A673 (cell line): ENCODE results near the gene ZNF362.

ENCODE experiments used
- EZH2 ChIP-seq: fragments of 200-600 bp; sonication (generic); IDR thresholded peaks from 2 replicates; pipeline ENCODE4 v1.6.1; 2017; ENCODE audit warnings: borderline replicate concordance, low read depth, mild to moderate bottlenecking, mixed read lengths, antibody characterized with exemption, low read length; ENCODE audit not compliant: poor library complexity, severe bottlenecking
- TF ChIP-seq, protein P1 (sequence below): fragments of 300-800, 200-600 bp; sonication (generic); conservative IDR thresholded peaks from 2 replicates; pipeline ENCODE4 v1.5.1; 2017; ENCODE audit warnings: low read depth, mild to moderate bottlenecking, antibody characterized with exemption, low read length, moderate library complexity, mixed read lengths

DNA sequence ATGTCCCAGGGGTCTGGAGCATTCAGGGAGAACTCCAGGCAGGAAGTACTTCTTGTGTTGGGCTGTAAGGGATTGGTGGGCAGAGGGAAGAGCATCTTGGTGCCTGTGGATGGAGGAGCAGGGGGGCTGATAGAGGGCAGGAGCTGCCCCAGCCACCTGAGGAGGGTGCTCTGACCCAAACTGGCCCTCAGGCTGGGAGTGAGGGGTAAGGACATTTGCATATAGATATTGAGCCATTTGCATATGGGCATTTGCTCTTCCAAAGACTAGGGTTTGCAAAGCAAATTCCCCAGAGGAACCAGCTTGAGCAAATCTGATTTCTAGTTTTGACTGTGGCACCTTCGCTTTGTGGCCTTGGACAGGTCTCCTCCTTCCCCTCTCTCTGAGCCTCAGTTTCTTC lies 18.2 kb downstream of the ZNF362 start:
- TF ChIP-seq, protein P1, sequence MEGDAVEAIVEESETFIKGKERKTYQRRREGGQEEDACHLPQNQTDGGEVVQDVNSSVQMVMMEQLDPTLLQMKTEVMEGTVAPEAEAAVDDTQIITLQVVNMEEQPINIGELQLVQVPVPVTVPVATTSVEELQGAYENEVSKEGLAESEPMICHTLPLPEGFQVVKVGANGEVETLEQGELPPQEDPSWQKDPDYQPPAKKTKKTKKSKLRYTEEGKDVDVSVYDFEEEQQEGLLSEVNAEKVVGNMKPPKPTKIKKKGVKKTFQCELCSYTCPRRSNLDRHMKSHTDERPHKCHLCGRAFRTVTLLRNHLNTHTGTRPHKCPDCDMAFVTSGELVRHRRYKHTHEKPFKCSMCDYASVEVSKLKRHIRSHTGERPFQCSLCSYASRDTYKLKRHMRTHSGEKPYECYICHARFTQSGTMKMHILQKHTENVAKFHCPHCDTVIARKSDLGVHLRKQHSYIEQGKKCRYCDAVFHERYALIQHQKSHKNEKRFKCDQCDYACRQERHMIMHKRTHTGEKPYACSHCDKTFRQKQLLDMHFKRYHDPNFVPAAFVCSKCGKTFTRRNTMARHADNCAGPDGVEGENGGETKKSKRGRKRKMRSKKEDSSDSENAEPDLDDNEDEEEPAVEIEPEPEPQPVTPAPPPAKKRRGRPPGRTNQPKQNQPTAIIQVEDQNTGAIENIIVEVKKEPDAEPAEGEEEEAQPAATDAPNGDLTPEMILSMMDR, result no peak
- TF ChIP-seq EZH2, result no peak
